ENCODE results near the gene SLC27A1. TPM values are rescaled to one million over a fixed set of nuclear protein-coding genes. Genes with fewer than 3 reads are reported as not detected.

SLC27A1 gene
- total RNA-seq = 22.6 and 22.9 TPM in 2 replicates

GRCh38 chr19:17470068-17470841, at the start of gene SLC27A1:
Gene SLC27A1, plus strand, starts transcription at chr19:17470524. Its CDS starts 17 bp downstream, at chr19:17470541.

DNA sequence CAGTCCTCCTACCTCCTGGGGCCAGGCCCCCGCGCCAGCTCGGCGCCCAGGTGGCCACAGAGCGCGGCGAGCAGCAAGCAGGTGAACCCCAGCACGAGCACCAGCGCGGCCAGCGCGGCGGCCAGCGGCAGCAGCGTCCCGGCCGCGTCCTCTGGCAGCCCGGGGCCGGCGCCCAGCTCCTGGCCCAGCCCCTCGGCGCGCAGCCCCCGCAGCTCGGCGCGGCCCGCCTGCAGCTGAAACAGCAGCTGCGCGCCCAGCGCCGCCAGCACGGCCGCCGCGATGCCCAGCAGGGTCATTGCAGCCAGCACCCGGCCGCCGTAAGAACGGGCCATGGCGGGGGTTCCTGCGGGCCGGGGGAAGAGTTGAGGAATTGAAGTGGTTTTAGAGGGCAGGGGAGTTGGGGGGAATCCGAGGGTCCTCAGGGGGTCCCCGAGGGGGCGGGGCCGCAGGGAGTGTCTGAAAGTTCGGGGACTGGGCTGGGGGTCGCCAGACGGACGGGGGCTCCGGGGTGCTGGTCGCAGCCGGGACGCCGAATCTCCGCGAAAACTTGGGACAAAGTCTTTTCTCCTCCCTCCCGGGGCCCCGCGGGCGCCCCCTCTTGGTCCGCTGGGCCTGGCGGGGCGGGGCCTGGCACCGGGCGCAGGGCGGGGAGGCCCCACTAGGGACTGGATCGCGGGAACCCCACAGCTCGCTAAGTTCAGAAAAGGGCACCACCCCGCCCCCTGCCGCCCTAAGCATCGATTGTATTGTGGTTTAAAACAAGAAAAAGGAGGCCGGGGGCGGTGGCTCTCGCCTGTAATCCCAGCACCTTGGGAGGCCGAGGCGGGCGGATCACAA, 22.0 kb upstream of the SLC27A1 start, which contains the start of gene TMEM221:
TSS of gene TMEM221 (minus strand) at position 538 of the 837 bp plus-strand sequence. CDS start at position 332, 206 bp downstream.

DNA sequence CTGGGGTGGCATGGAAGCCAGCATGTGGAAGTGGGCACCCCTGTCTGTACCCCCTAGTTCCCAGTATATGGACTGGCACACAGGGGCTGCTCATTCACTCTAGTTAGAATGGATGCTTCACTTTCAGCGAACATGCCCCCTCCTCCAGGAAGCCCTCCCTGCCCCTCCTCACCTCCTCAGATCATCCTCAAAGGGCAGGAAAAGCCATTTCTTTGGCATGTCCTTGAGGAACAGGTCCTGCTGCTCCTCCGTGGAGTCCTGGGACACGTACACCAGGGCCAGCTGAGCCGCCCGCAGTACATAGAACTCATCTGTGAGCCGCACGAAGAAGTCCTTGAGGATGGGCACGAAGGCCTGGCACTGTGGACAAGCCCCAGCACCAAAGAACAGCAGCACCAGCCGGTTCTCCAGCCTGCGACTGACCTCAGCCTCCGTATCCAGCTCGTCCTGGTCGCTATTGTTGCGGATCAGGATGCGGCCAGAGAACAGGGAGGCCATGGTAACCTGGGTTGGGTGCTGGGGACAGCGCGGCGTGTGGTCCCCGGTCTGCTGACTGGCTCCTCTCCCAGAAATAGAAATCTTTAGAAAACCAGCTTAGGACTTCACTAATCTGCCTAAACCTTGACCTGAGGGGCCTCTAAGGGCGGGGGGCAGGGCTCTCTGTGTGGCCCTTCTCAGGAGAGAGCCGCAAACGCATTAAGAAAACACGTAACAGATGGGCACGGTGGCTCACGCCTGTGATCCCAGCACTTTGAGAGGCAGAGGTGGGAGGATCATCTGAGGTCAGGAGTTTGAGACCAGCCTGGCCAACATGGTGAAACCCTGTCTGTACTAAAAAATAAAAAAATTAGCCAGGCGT, 9.7 kb upstream of the SLC27A1 start, which contains the start of gene NXNL1:
TSS of gene NXNL1 (minus strand) at position 555 of the 859 bp plus-strand sequence. CDS start at position 498, 57 bp downstream.

GRCh38 chr19:17555480-17555928, 85.2 kb downstream of the SLC27A1 start, which contains the start of gene COLGALT1:
Gene COLGALT1, plus strand, starts transcription at chr19:17555649. Its CDS starts 65 bp downstream, at chr19:17555714.

Other genes starting within 250 kb of the SLC27A1 start
- gene OCEL1, start 244.3 kb upstream of the SLC27A1 start, total RNA-seq = 1.1 and 2.7 TPM in 2 replicates
- 28.7 and 33.8 TPM in 2 replicates for gene NR2F6, start 224.6 kb upstream of the SLC27A1 start, total RNA-seq
- 0.13 and 0.25 TPM in 2 replicates for gene USHBP1, start 205.8 kb upstream of the SLC27A1 start, total RNA-seq
- 81.6 and 107 TPM in 2 replicates for gene BABAM1, start 203.1 kb upstream of the SLC27A1 start, total RNA-seq
- gene ANKLE1, start 188.6 kb upstream of the SLC27A1 start, total RNA-seq = 0.13 and 0.19 TPM in 2 replicates
- 8.6 and 8.8 TPM in 2 replicates for gene ABHD8, start 167.1 kb upstream of the SLC27A1 start, total RNA-seq
- 20.7 and 26.9 TPM in 2 replicates for gene MRPL34, start 164.7 kb upstream of the SLC27A1 start, total RNA-seq
- gene DDA1, start 161.0 kb upstream of the SLC27A1 start, total RNA-seq = 36.2 and 39.7 TPM in 2 replicates
- gene ANO8, start 135.7 kb upstream of the SLC27A1 start, total RNA-seq = 6.3 and 6.7 TPM in 2 replicates
- 10.6 and 11.1 TPM in 2 replicates for gene GTPBP3, start 133.0 kb upstream of the SLC27A1 start, total RNA-seq
- gene PLVAP, start 93.2 kb upstream of the SLC27A1 start, total RNA-seq = 0.31 and 0.92 TPM in 2 replicates
- gene CCDC194, start 76.3 kb upstream of the SLC27A1 start, total RNA-seq = 0.19 and 0.40 TPM in 2 replicates
- gene BST2, start 64.9 kb upstream of the SLC27A1 start, total RNA-seq = 28.2 and 79.7 TPM in 2 replicates
- 30.6 and 36.4 TPM in 2 replicates for gene MVB12A, start 50.5 kb upstream of the SLC27A1 start, total RNA-seq
- gene TMEM221, start 21.9 kb upstream of the SLC27A1 start, total RNA-seq = under 0.01 TPM in 1 of 2 replicates, not detected in the other
- not detected in 2 replicates for gene NXNL1, start 9.6 kb upstream of the SLC27A1 start, total RNA-seq
- gene PGLS, start 41.1 kb downstream of the SLC27A1 start, total RNA-seq = 42.6 and 43.1 TPM in 2 replicates
- 59.1 and 66.6 TPM in 2 replicates for gene COLGALT1, start 85.1 kb downstream of the SLC27A1 start, total RNA-seq
- 10.2 and 11.1 TPM in 2 replicates for gene UNC13A, start 217.8 kb downstream of the SLC27A1 start, total RNA-seq
- gene MAP1S, start 249.0 kb downstream of the SLC27A1 start, total RNA-seq = 27.4 and 29.2 TPM in 2 replicates

All from aortic smooth muscle cell (primary cell).